Natural killer cell (primary cell): Measurements from ENCODE around the gene SFSWAP. TPM values are rescaled to one million over a fixed set of nuclear protein-coding genes. Genes with fewer than 3 reads are reported as not detected.

ENCODE experiments used
- ATAC-seq, 3 donors: fragments of 150-1000 bp in 2 of 3; fragments of 200-7000 bp in 1 of 3; cut with Tn5 transposase; 1 replicate in 1 of 3; 2 replicates in 2 of 3; pipeline ENCODE4 v1.10.0; 2021; ENCODE audit warnings: mild to moderate bottlenecking in 2 of 3, moderate library complexity in 2 of 3
- DNase-seq, 2 donors: peaks; one replicate each; pipeline versions ENCODE4 v3.0.0 to v3.0.0-alpha.2; 2013 to 2021; ENCODE audit warnings: mixed read lengths in 1 of 2
- H3K27ac ChIP-seq: one replicate; pipeline ENCODE4 v1.5.1; 2013; ENCODE audit warnings: mild to moderate bottlenecking, low read length
- H3K27me3 ChIP-seq: one replicate; pipeline ENCODE4 v1.6.1; 2013; ENCODE audit warnings: low read length; ENCODE audit not compliant: control insufficient read depth, insufficient read depth
- H3K36me3 ChIP-seq: one replicate; pipeline ENCODE4 v1.6.1; 2013; ENCODE audit warnings: low read length; ENCODE audit not compliant: control insufficient read depth, insufficient read depth
- H3K4me1 ChIP-seq: one replicate; pipeline ENCODE4 v1.6.1; 2013; ENCODE audit warnings: low read length; ENCODE audit not compliant: control insufficient read depth, insufficient read depth
- H3K4me3 ChIP-seq: one replicate; pipeline ENCODE4 v1.5.1; 2013; ENCODE audit warnings: low read length
- H3K9me3 ChIP-seq: one replicate; pipeline ENCODE4 v1.6.1; 2013; ENCODE audit warnings: low read length; ENCODE audit not compliant: control insufficient read depth, insufficient read depth
- H3K27ac Mint-ChIP-seq, 2 donors: one replicate each; pipeline ENCODE4 v1.8.0; 2022; ENCODE audit warnings: mild to moderate bottlenecking in 2 of 2, mixed read lengths in 2 of 2, moderate library complexity in 1 of 2
- H3K27me3 Mint-ChIP-seq, 2 donors: one replicate each; pipeline ENCODE4 v1.8.0; 2022; ENCODE audit warnings: low read depth in 2 of 2, mixed read lengths in 2 of 2
- H3K36me3 Mint-ChIP-seq: one replicate; pipeline ENCODE4 v1.8.0; 2022; ENCODE audit warnings: mixed read lengths
- H3K4me1 Mint-ChIP-seq, 2 donors: one replicate each; pipeline ENCODE4 v1.8.0; 2022; ENCODE audit warnings: mixed read lengths in 2 of 2
- H3K4me3 Mint-ChIP-seq: one replicate; pipeline ENCODE4 v1.8.0; 2022; ENCODE audit warnings: mild to moderate bottlenecking, moderate library complexity, mixed read lengths
- H3K9me3 Mint-ChIP-seq, 2 donors: one replicate each; pipeline ENCODE4 v1.8.0; 2022; ENCODE audit warnings: mixed read lengths in 2 of 2
- CTCF ChIP-seq: fragments of 200-600 bp; IDR thresholded peaks from one replicate; pipeline ENCODE4 v1.8.0; 2022; ENCODE audit warnings: antibody characterized with exemption
- WGBS: methylation state at CpG from one replicate; pipeline ENCODE4 v1.1.7; 2013; ENCODE audit warnings: missing lambda C conversion rate; ENCODE audit not compliant: insufficient coverage; 5-methylcytosine and 5-hydroxymethylcytosine counted together
- intact Hi-C: fragments of 100-400 bp; cut with micrococcal nuclease; formaldehyde crosslinking; loops from one replicate; pipeline ENCODE4 v1.14.2; 2022
- total RNA-seq, 4 donors: library from RNA; stranded (reverse); fragments of 120-200 nt in 1 of 4; gene quantifications; one replicate each; pipeline versions ENCODE4 v1.2.3 to v1.2.4, GENCODE V29; 2013 to 2022

Gene SFSWAP
- total RNA-seq, 3 donors from 2014 or later (not counting 1 experiment from before 2014, with no cell fraction given) = 99.1 to 109 (median 102) TPM

- no peak overlapping the region for H3K4me3 Mint-ChIP-seq
- H3K27me3 Mint-ChIP-seq = no peaks in the 10 kb centered on the region
- intact Hi-C loops = no loop called here
- no peaks in the 10 kb centered on the region for H3K36me3 Mint-ChIP-seq
- H3K4me1 ChIP-seq = peaks cover 11% of the 10 kb centered on the region
- TF ChIP-seq CTCF = no peak
- H3K9me3 Mint-ChIP-seq = no peaks in the 10 kb centered on the region
- peaks cover 6 to 7% of the 10 kb centered on the region in 2 donors for H3K4me1 Mint-ChIP-seq
- peak overlapping the region in 1 of 2 donors; percentile 49 for H3K27ac Mint-ChIP-seq
- no peaks in the 10 kb centered on the region for H3K27me3 ChIP-seq
- ATAC-seq (no peak), DNase-seq (no peak)
- no peak overlapping the region for H3K27ac ChIP-seq
- H3K9me3 ChIP-seq = no peaks in the 10 kb centered on the region
- H3K4me3 ChIP-seq = no peak overlapping the region
- H3K36me3 ChIP-seq = peaks cover 17% of the 10 kb centered on the region
- WGBS = 46% methylated on average over 11 of the region's 11 CpGs
These were observed 93.2 kb downstream of the SFSWAP start for GRCh38 chr12:131803961-131804521.

GRCh38 chr12:131805421-131805820 lies 94.5 kb downstream of the SFSWAP start:
- no peaks in the 10 kb centered on the region for H3K9me3 Mint-ChIP-seq
- H3K27me3 Mint-ChIP-seq = no peaks in the 10 kb centered on the region
- DNase-seq (no peak), ATAC-seq (no peak)
- intact Hi-C loops = no loop called here
- H3K4me1 Mint-ChIP-seq = peaks cover 6% of the 10 kb centered on the region in 2 donors
- 94% methylated on average over 4 of the region's 5 CpGs for WGBS
- Histone ChIP-seq H3K9me3 (no peaks in the 10 kb centered on the region), H3K27ac (no peak overlapping the region), H3K4me3 (no peak overlapping the region), H3K36me3 (peaks cover 7% of the 10 kb centered on the region), H3K4me1 (peaks cover 4% of the 10 kb centered on the region), H3K27me3 (no peaks in the 10 kb centered on the region)
- H3K27ac Mint-ChIP-seq = no peak overlapping the region
- H3K4me3 Mint-ChIP-seq = no peak overlapping the region
- no peaks in the 10 kb centered on the region for H3K36me3 Mint-ChIP-seq
- no peak for TF ChIP-seq CTCF

GRCh38 chr12:131806674-131807073 lies 95.8 kb downstream of the SFSWAP start:
- H3K27ac Mint-ChIP-seq = no peak overlapping the region
- no peak for TF ChIP-seq CTCF

More at GRCh38 chr12:131806674-131807073, 95.8 kb downstream of the SFSWAP start:
- no peaks in the 10 kb centered on the region for H3K9me3 ChIP-seq
- ATAC-seq (no peak), DNase-seq (no peak)
- H3K4me1 ChIP-seq = no peaks in the 10 kb centered on the region
- no peaks in the 10 kb centered on the region for H3K27me3 ChIP-seq
- no peaks in the 10 kb centered on the region for H3K27me3 Mint-ChIP-seq
- H3K4me1 Mint-ChIP-seq = no peaks in the 10 kb centered on the region
- no peak overlapping the region for H3K27ac ChIP-seq
- H3K4me3 ChIP-seq = no peak overlapping the region
- no peaks in the 10 kb centered on the region for H3K9me3 Mint-ChIP-seq
- 64% methylated on average over 7 of the region's 7 CpGs for WGBS
- no peaks in the 10 kb centered on the region for H3K36me3 Mint-ChIP-seq
- no peak overlapping the region for H3K4me3 Mint-ChIP-seq
- H3K36me3 ChIP-seq = peaks cover 3% of the 10 kb centered on the region
- intact Hi-C loops = no loop called here
